Retinal pigment epithelial cell (primary cell): Measurements from ENCODE around the gene C9.

Experiments
- DNase-seq: peaks from one replicate; pipeline ENCODE4 v3.0.0-alpha.2; 2010; ENCODE audit warnings: low read depth
- H3K4me3 ChIP-seq: 2 replicates; pipeline ENCODE4 v1.5.1; 2011; ENCODE audit warnings: mild to moderate bottlenecking, low read length, control low read depth, moderate library complexity
- CTCF ChIP-seq: conservative IDR thresholded peaks from 2 replicates; pipeline ENCODE4 v1.5.1; 2011; ENCODE audit warnings: low read depth, low read length, control low read depth, inconsistent platforms

C9 gene

GRCh38 chr5:39400713-39401578 is 36.7 kb upstream of the C9 start:
- no peak overlapping the region for H3K4me3 ChIP-seq
- DNase-seq, result peak; percentile 39
- no peak for TF ChIP-seq CTCF

- DNase-seq, result peak; percentile 96
- no peak for TF ChIP-seq CTCF
- no peak overlapping the region for H3K4me3 ChIP-seq
Observed at GRCh38 chr5:39399135-39400036, 35.1 kb upstream of the C9 start.

- DNase-seq, result no peak
- H3K4me3 ChIP-seq, result no peak overlapping the region
- no peak for TF ChIP-seq CTCF
Observed at GRCh38 chr5:39396843-39397242, 32.5 kb upstream of the C9 start.

- DNase-seq, result no peak
- H3K4me3 ChIP-seq, result no peak overlapping the region
- no peak for TF ChIP-seq CTCF
Observed at GRCh38 chr5:39395521-39395920, 31.2 kb upstream of the C9 start.

- no peak for TF ChIP-seq CTCF
- no peak overlapping the region for H3K4me3 ChIP-seq
- DNase-seq, result peak; percentile 51
Observed at GRCh38 chr5:39394946-39395345, 30.7 kb upstream of the C9 start.

GRCh38 chr5:39390945-39391344 is 26.6 kb upstream of the C9 start:
- DNase-seq, result no peak
- H3K4me3 ChIP-seq, result no peak overlapping the region
- no peak for TF ChIP-seq CTCF

GRCh38 chr5:39387293-39387692 is 23.0 kb upstream of the C9 start:
- TF ChIP-seq CTCF, result no peak
- DNase-seq, result no peak

More at GRCh38 chr5:39387293-39387692, 23.0 kb upstream of the C9 start:
- H3K4me3 ChIP-seq, result no peak overlapping the region
